KMS-11 (cell line): ENCODE results near the gene PTPRU.

ENCODE experiments used
- H2AFZ ChIP-seq: fragments of 200-600 bp; sonication (generic); 2 replicates; pipeline ENCODE4 v1.6.1; 2016; ENCODE audit warnings: antibody characterized with exemption, mixed run types, low read depth
- H3K27ac ChIP-seq: fragments of 200-600 bp; sonication (generic); 2 replicates; pipeline ENCODE4 v1.6.1; 2016; ENCODE audit warnings: mild to moderate bottlenecking, mixed run types
- H3K27me3 ChIP-seq: fragments of 200-600 bp; sonication (generic); 2 replicates; pipeline ENCODE4 v1.6.1; 2017; ENCODE audit warnings: mild to moderate bottlenecking, low read depth, mixed run types, moderate library complexity; ENCODE audit not compliant: insufficient read depth
- H3K36me3 ChIP-seq: fragments of 200-600 bp; sonication (generic); 2 replicates; pipeline ENCODE4 v1.6.1; 2017; ENCODE audit warnings: mild to moderate bottlenecking, mixed run types; ENCODE audit not compliant: insufficient read depth
- H3K4me1 ChIP-seq: fragments of 200-600 bp; sonication (generic); 2 replicates; pipeline ENCODE4 v1.6.1; 2016; ENCODE audit warnings: mild to moderate bottlenecking, low read depth, mixed run types; ENCODE audit not compliant: poor library complexity, severe bottlenecking
- H3K4me2 ChIP-seq: fragments of 200-600 bp; sonication (generic); 2 replicates; pipeline ENCODE4 v1.7.0; 2016; ENCODE audit warnings: mild to moderate bottlenecking, mixed run types
- H3K4me3 ChIP-seq: fragments of 200-600 bp; sonication (generic); IDR thresholded peaks from 2 replicates; pipeline ENCODE4 v1.6.1; 2017; ENCODE audit warnings: low read depth, low read length, mixed read lengths; ENCODE audit not compliant: insufficient read depth
- H3K79me2 ChIP-seq: fragments of 200-600 bp; sonication (generic); 2 replicates; pipeline ENCODE4 v1.6.1; 2016; ENCODE audit warnings: low read depth, mixed run types; ENCODE audit not compliant: insufficient read depth
- H3K9ac ChIP-seq: fragments of 200-600 bp; sonication (generic); 2 replicates; pipeline ENCODE4 v1.6.1; 2016; ENCODE audit warnings: mild to moderate bottlenecking, mixed run types
- H4K20me1 ChIP-seq: fragments of 200-600 bp; sonication (generic); 2 replicates; pipeline ENCODE4 v1.6.1; 2016; ENCODE audit warnings: mild to moderate bottlenecking, mixed run types; ENCODE audit not compliant: insufficient read depth
- CTCF ChIP-seq: fragments of 200-600 bp; sonication (generic); conservative IDR thresholded peaks from 2 replicates; pipeline ENCODE4 v1.6.1; 2017; ENCODE audit warnings: low read depth, mild to moderate bottlenecking, antibody characterized with exemption, low read length, moderate library complexity, mixed read lengths

Gene PTPRU

GRCh38 chr1:29249170-29249691, 12.9 kb downstream of the PTPRU start:
- no peak for TF ChIP-seq CTCF
- Histone ChIP-seq H3K9ac (no peak overlapping the region), H2AFZ (no peak overlapping the region), H3K4me3 (no peak overlapping the region), H4K20me1 (no peaks in the 10 kb centered on the region), H3K4me1 (no peaks in the 10 kb centered on the region), H3K27me3 (peaks cover 24% of the 10 kb centered on the region; the same call in 1 of the 2 replicates), H3K79me2 (no peaks in the 10 kb centered on the region), H3K27ac (no peak overlapping the region), H3K4me2 (no peak overlapping the region), H3K36me3 (no peaks in the 10 kb centered on the region)

- no peak overlapping the region for H2AFZ ChIP-seq
- H4K20me1 ChIP-seq, result no peaks in the 10 kb centered on the region
- H3K36me3 ChIP-seq, result no peaks in the 10 kb centered on the region
- no peak for TF ChIP-seq CTCF
- H3K4me1 ChIP-seq, result no peaks in the 10 kb centered on the region
- H3K4me3 ChIP-seq, result no peak overlapping the region
- peaks cover 16% of the 10 kb centered on the region; the same call in 1 of the 2 replicates for H3K27me3 ChIP-seq
- H3K4me2 ChIP-seq, result no peak overlapping the region
- no peak overlapping the region for H3K27ac ChIP-seq
- no peaks in the 10 kb centered on the region for H3K79me2 ChIP-seq
- no peak overlapping the region for H3K9ac ChIP-seq
Measured at GRCh38 chr1:29249951-29250581, 13.7 kb downstream of the PTPRU start.

- Histone ChIP-seq H3K9ac (no peak overlapping the region), H3K36me3 (no peaks in the 10 kb centered on the region), H3K4me2 (no peak overlapping the region), H4K20me1 (no peaks in the 10 kb centered on the region), H3K27me3 (peaks cover 12% of the 10 kb centered on the region; the same call in 1 of the 2 replicates), H3K79me2 (no peaks in the 10 kb centered on the region), H3K4me3 (no peak overlapping the region), H3K27ac (no peak overlapping the region), H2AFZ (no peak overlapping the region), H3K4me1 (no peaks in the 10 kb centered on the region)
- no peak for TF ChIP-seq CTCF
Measured at GRCh38 chr1:29251164-29252124, 15.1 kb downstream of the PTPRU start.

GRCh38 chr1:29253180-29253579, 16.9 kb downstream of the PTPRU start:
- no peak overlapping the region for H2AFZ ChIP-seq
- H3K4me3 ChIP-seq, result no peak overlapping the region
- no peak for TF ChIP-seq CTCF
- peaks cover 18% of the 10 kb centered on the region; the same call in 1 of the 2 replicates for H3K27me3 ChIP-seq
- no peak overlapping the region for H3K9ac ChIP-seq
- H3K36me3 ChIP-seq, result no peaks in the 10 kb centered on the region
- no peak overlapping the region for H3K27ac ChIP-seq
- no peaks in the 10 kb centered on the region for H3K4me1 ChIP-seq
- H3K4me2 ChIP-seq, result no peak overlapping the region
- no peaks in the 10 kb centered on the region for H4K20me1 ChIP-seq
- no peaks in the 10 kb centered on the region for H3K79me2 ChIP-seq
